B cell (primary cell): ENCODE results near the gene CDK5RAP1. TPM values are rescaled to one million over a fixed set of nuclear protein-coding genes. Genes with fewer than 3 reads are reported as not detected.

Experiments used
- ATAC-seq: fragments of 200-7000 bp; cut with Tn5 transposase; one replicate; pipeline ENCODE4 v1.10.0; 2021; ENCODE audit warnings: low read depth, mild to moderate bottlenecking, moderate number of reproducible peaks, moderate library complexity
- CTCF ChIA-PET: fragments of 350-600 bp; sonication (Branson Sonifier 250); formaldehyde crosslinking; loops from one replicate; lab custom pipeline; 2021; ENCODE audit warnings: antibody characterized with exemption, inconsistent platforms; lab: Charles Lee
- POLR2A ChIA-PET: fragments of 350-600 bp; sonication (Branson Sonifier 250); formaldehyde crosslinking; loops from one replicate; lab custom pipeline; 2021; ENCODE audit warnings: antibody characterized with exemption; lab: Charles Lee
- DNase-seq: peaks from one replicate; pipeline ENCODE4 v3.0.0; 2013
- H2AFZ ChIP-seq: 2 replicates; pipeline ENCODE4 v1.6.1; 2012; ENCODE audit warnings: mild to moderate bottlenecking, low read depth, low read length; ENCODE audit not compliant: insufficient read depth, poor library complexity, severe bottlenecking
- H3K27ac ChIP-seq, 2 donors: 1 replicate in 1 of 2; 2 replicates in 1 of 2; pipeline ENCODE4 v1.5.1; 2012 to 2013; ENCODE audit warnings: low read length in 2 of 2, mild to moderate bottlenecking in 2 of 2, moderate library complexity in 1 of 2
- H3K27me3 ChIP-seq, 4 experiments: fragments of 200-600 bp in 1 of 4; sonication (generic) in 1 of 4; replicated peaks in 1 of 4; 1 replicate in 2 of 4; 2 replicates in 2 of 4; pipeline versions ENCODE4 v1.6.1 to v1.7.0; 2013 to 2016; ENCODE audit warnings: low read length in 3 of 4, mild to moderate bottlenecking in 2 of 4, mixed read lengths in 1 of 4, moderate library complexity in 1 of 4; ENCODE audit not compliant: insufficient read depth in 4 of 4, control insufficient read depth in 3 of 4; ENCODE audit errors: control extremely low read depth in 1 of 4
- H3K36me3 ChIP-seq, 2 experiments: replicated peaks in 1 of 2; 1 replicate in 1 of 2; 2 replicates in 1 of 2; pipeline versions ENCODE4 v1.6.1 to v1.7.1; 2013; ENCODE audit warnings: low read length in 1 of 2; ENCODE audit not compliant: insufficient read depth in 2 of 2, control insufficient read depth in 1 of 2; ENCODE audit errors: control extremely low read depth in 1 of 2, extremely low read depth in 1 of 2
- H3K4me1 ChIP-seq, 2 donors: fragments of 200-600 bp in 1 of 2; sonication (generic) in 1 of 2; 1 replicate in 1 of 2; 2 replicates in 1 of 2; pipeline versions ENCODE4 v1.5.1 to v1.6.1; 2013 to 2017; ENCODE audit warnings: low read length in 2 of 2; ENCODE audit not compliant: control insufficient read depth in 2 of 2, insufficient read depth in 2 of 2
- H3K4me2 ChIP-seq: replicated peaks from 2 replicates; pipeline ENCODE3; 2012; ENCODE audit warnings: mild to moderate bottlenecking, low read depth, low read length; ENCODE audit not compliant: poor library complexity, severe bottlenecking
- H3K4me3 ChIP-seq, 5 experiments: fragments of 200-600 bp in 1 of 5; sonication (generic) in 1 of 5; 1 replicate in 3 of 5; 2 replicates in 2 of 5; pipeline versions ENCODE4 v1.5.1 to v1.7.0; 2011 to 2016; ENCODE audit warnings: low read length in 4 of 5, mild to moderate bottlenecking in 4 of 5, low read depth in 2 of 5, control low read depth in 1 of 5, moderate library complexity in 1 of 5; ENCODE audit not compliant: insufficient read depth in 1 of 5; ENCODE audit errors: control extremely low read depth in 1 of 5, extremely low read depth in 1 of 5
- H3K79me2 ChIP-seq: fragments of 200-600 bp; sonication (generic); one replicate; pipeline ENCODE4 v1.6.0; 2016; ENCODE audit warnings: low read length; ENCODE audit not compliant: control insufficient read depth, insufficient read depth
- H3K9ac ChIP-seq: fragments of 200-600 bp; sonication (generic); 2 replicates; pipeline ENCODE4 v1.6.1; 2017; ENCODE audit warnings: mild to moderate bottlenecking, low read length, moderate library complexity
- H3K9me3 ChIP-seq, 3 donors: one replicate each; pipeline versions ENCODE4 v1.6.1 to v1.7.1; 2013; ENCODE audit warnings: low read length in 2 of 3; ENCODE audit not compliant: control insufficient read depth in 2 of 3, insufficient read depth in 1 of 3; ENCODE audit errors: control extremely low read depth in 1 of 3
- H4K20me1 ChIP-seq: 2 replicates; pipeline ENCODE4 v1.6.0; 2012; ENCODE audit warnings: mild to moderate bottlenecking, low read length; ENCODE audit not compliant: insufficient read depth, control insufficient read depth, poor library complexity, severe bottlenecking
- H3K27ac Mint-ChIP-seq: one replicate; pipeline ENCODE4 v1.8.0; 2021; ENCODE audit warnings: mixed read lengths
- H3K27me3 Mint-ChIP-seq: one replicate; pipeline ENCODE4 v1.8.0; 2021; ENCODE audit warnings: mixed read lengths
- H3K4me1 Mint-ChIP-seq: one replicate; pipeline ENCODE4 v1.8.0; 2021; ENCODE audit warnings: mixed read lengths
- H3K4me3 Mint-ChIP-seq: one replicate; pipeline ENCODE4 v1.8.0; 2021; ENCODE audit warnings: mixed read lengths
- H3K9me3 Mint-ChIP-seq: one replicate; pipeline ENCODE4 v1.8.0; 2022; ENCODE audit warnings: mixed read lengths; ENCODE audit not compliant: insufficient read depth
- EZH2 ChIP-seq: IDR thresholded peaks from 2 replicates; pipeline ENCODE4 v1.6.1; 2012; ENCODE audit warnings: borderline replicate concordance, low read depth, mild to moderate bottlenecking, moderate library complexity, low read length; ENCODE audit not compliant: insufficient read depth, poor library complexity, severe bottlenecking
- WGBS: methylation state at CpG from one replicate; pipeline ENCODE4 v1.1.5; 2013; ENCODE audit warnings: missing lambda C conversion rate; ENCODE audit not compliant: insufficient coverage; 5-methylcytosine and 5-hydroxymethylcytosine counted together
- intact Hi-C: fragments of 100-400 bp; cut with micrococcal nuclease; formaldehyde crosslinking; loops from one replicate; pipeline ENCODE4 v1.10.0; 2022
- polyA plus RNA-seq: library from polyadenylated mRNA; depleted of rRNA; stranded (reverse); fragments of >200 nt; gene quantifications from 2 replicates; pipeline ENCODE4 v1.2.3, GENCODE V29; 2012
- total RNA-seq, 2 donors: library from RNA; stranded (reverse); fragments of 120-200 nt in 1 of 2; gene quantifications; 1 replicate in 1 of 2; 2 replicates in 1 of 2; pipeline versions ENCODE4 v1.2.3 to v1.2.4, GENCODE V29; 2013 to 2022
- TF ChIP-seq, protein P1 (sequence below): fragments of 200-600 bp; IDR thresholded peaks from one replicate; pipeline ENCODE4 v1.8.0; 2022; ENCODE audit warnings: antibody characterized with exemption, mild to moderate bottlenecking

The CDK5RAP1 gene
- total and polyA plus RNA-seq, 2 donors (not counting 1 experiment from before 2014, with no cell fraction given), result 50.4 to 60.5 TPM

- intact Hi-C loops, result no loop called here
- TF ChIP-seq, protein P1, sequence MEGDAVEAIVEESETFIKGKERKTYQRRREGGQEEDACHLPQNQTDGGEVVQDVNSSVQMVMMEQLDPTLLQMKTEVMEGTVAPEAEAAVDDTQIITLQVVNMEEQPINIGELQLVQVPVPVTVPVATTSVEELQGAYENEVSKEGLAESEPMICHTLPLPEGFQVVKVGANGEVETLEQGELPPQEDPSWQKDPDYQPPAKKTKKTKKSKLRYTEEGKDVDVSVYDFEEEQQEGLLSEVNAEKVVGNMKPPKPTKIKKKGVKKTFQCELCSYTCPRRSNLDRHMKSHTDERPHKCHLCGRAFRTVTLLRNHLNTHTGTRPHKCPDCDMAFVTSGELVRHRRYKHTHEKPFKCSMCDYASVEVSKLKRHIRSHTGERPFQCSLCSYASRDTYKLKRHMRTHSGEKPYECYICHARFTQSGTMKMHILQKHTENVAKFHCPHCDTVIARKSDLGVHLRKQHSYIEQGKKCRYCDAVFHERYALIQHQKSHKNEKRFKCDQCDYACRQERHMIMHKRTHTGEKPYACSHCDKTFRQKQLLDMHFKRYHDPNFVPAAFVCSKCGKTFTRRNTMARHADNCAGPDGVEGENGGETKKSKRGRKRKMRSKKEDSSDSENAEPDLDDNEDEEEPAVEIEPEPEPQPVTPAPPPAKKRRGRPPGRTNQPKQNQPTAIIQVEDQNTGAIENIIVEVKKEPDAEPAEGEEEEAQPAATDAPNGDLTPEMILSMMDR, result no peak
- no peak for TF ChIP-seq EZH2
- H3K9me3 Mint-ChIP-seq, result no peaks in the 10 kb centered on the region
- Histone ChIP-seq H2AFZ (no peak overlapping the region), H3K4me3 (no peak overlapping the region), H3K9me3 (no peaks in the 10 kb centered on the region), H3K36me3 (peaks cover 18 to 55% of the 10 kb centered on the region in 2 experiments), H3K4me1 (no peaks in the 10 kb centered on the region), H3K9ac (no peak overlapping the region), H4K20me1 (no peaks in the 10 kb centered on the region), H3K27me3 (no peaks in the 10 kb centered on the region), H3K79me2 (no peaks in the 10 kb centered on the region), H3K4me2 (no peak overlapping the region), H3K27ac (no peak overlapping the region)
- ChIA-PET CTCF (no interaction called here), POLR2A (no interaction called here)
- no peaks in the 10 kb centered on the region for H3K27me3 Mint-ChIP-seq
- no peak overlapping the region for H3K4me3 Mint-ChIP-seq
- DNase-seq, result no peak
- 96% methylated on average over 5 of the region's 8 CpGs for WGBS
- no peaks in the 10 kb centered on the region for H3K4me1 Mint-ChIP-seq
- no peak overlapping the region for H3K27ac Mint-ChIP-seq
- no peak for ATAC-seq
Measured at GRCh38 chr20:33359399-33360261, 41.7 kb downstream of the CDK5RAP1 start.

DNA sequence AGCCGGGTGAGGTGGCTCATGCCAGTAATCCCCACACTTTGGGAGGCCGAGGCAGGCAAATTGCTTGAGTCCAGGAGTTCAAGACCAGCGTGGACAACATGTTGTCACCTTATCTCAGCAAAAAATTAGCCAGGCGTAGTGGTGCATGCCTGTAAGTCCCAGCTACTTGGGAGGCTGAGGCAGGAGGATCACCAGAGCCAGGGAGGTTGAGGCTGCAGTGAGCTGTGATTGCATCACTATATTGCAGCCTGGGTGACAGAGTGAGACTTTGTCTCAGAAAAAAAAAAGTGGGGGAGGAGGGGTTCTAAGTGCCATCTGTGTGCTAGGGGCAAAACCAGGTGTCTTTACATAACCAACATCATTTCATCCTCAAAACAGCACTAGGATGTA lies 48.3 kb downstream of the CDK5RAP1 start:
- ChIA-PET CTCF (no interaction called here), POLR2A (no interaction called here)
- no peaks in the 10 kb centered on the region for H3K9me3 Mint-ChIP-seq
- H3K27ac Mint-ChIP-seq, result no peak overlapping the region
- Histone ChIP-seq H3K36me3 (peaks cover 2 to 12% of the 10 kb centered on the region in 2 experiments), H3K79me2 (no peaks in the 10 kb centered on the region), H3K4me3 (no peak overlapping the region), H3K9ac (no peak overlapping the region), H2AFZ (no peak overlapping the region), H3K4me2 (no peak overlapping the region), H3K27me3 (no peaks in the 10 kb centered on the region), H3K4me1 (no peaks in the 10 kb centered on the region), H3K27ac (no peak overlapping the region), H3K9me3 (no peaks in the 10 kb centered on the region), H4K20me1 (no peaks in the 10 kb centered on the region)
- intact Hi-C loops, result no loop called here
- TF ChIP-seq, protein P1, result no peak
- no peak for TF ChIP-seq EZH2
- DNase-seq (no peak), ATAC-seq (no peak)
- WGBS, result 100% methylated on average over 4 of the region's 4 CpGs
- no peaks in the 10 kb centered on the region for H3K27me3 Mint-ChIP-seq
- no peak overlapping the region for H3K4me3 Mint-ChIP-seq
- H3K4me1 Mint-ChIP-seq, result no peaks in the 10 kb centered on the region
